Progenitor cell of endocrine pancreas (in vitro differentiated cells): Measurements from ENCODE around the gene TRH. TPM values are rescaled to one million over a fixed set of nuclear protein-coding genes. Genes with fewer than 3 reads are reported as not detected.
"Not testable (repeated sequence)": the region's sequence is repeated elsewhere in the genome, so short reads cannot be mapped to it uniquely, and the experiment has no call there.

Experiments
- DNase-seq: peaks from one replicate; pipeline ENCODE4 v3.0.0; 2021; ENCODE audit warnings: low spot score; ENCODE audit not compliant: unreplicated experiment
- H3K27ac Mint-ChIP-seq: 2 replicates; pipeline ENCODE4 v1.8.0; 2021; ENCODE audit warnings: mild to moderate bottlenecking, moderate library complexity, mixed read lengths
- H3K27me3 Mint-ChIP-seq: 2 replicates; pipeline ENCODE4 v1.8.0; 2021; ENCODE audit warnings: mixed read lengths
- H3K36me3 Mint-ChIP-seq: 2 replicates; pipeline ENCODE4 v1.8.0; 2022; ENCODE audit warnings: mixed read lengths; ENCODE audit not compliant: insufficient read depth
- H3K4me1 Mint-ChIP-seq: 2 replicates; pipeline ENCODE4 v1.8.0; 2021; ENCODE audit warnings: low read depth, mixed read lengths
- H3K4me3 Mint-ChIP-seq: 2 replicates; pipeline ENCODE4 v1.8.0; 2021; ENCODE audit warnings: low read depth, mild to moderate bottlenecking, moderate library complexity, mixed read lengths
- H3K9me3 Mint-ChIP-seq: 2 replicates; pipeline ENCODE4 v1.8.0; 2021; ENCODE audit warnings: low read depth, mixed read lengths
- CTCF ChIP-seq: fragments of 200-600 bp; sonication (generic); IDR thresholded peaks from one replicate; pipeline ENCODE4 v1.5.0; 2021; ENCODE audit warnings: antibody characterized with exemption, mild to moderate bottlenecking; ENCODE audit not compliant: unreplicated experiment
- total RNA-seq: library from RNA; stranded (reverse); gene quantifications from 2 replicates; pipeline ENCODE4 v1.2.1, GENCODE V29; 2021

Gene TRH
- total RNA-seq, 1 donor from 2014 or later = 0.36 TPM

- not testable (repeated sequence) for H3K36me3 Mint-ChIP-seq, H3K4me1 Mint-ChIP-seq, H3K27ac Mint-ChIP-seq, H3K9me3 Mint-ChIP-seq
- Mint-ChIP-seq H3K4me3 (peak overlapping the region; percentile 45), H3K27me3 (peaks cover 56% of the 10 kb centered on the region)
- DNase-seq = peak; percentile 79
- TF ChIP-seq CTCF = peak; percentile 74
Observed at GRCh38 chr3:130002666-130003598, 28.4 kb downstream of the TRH start.

GRCh38 chr3:130010556-130010955 lies 36.0 kb downstream of the TRH start:
- Mint-ChIP-seq H3K4me1 (no peaks in the 10 kb centered on the region), H3K27me3 (peaks cover 20% of the 10 kb centered on the region), H3K4me3 (no peak overlapping the region), H3K9me3 (peaks cover 3% of the 10 kb centered on the region), H3K27ac (no peak overlapping the region), H3K36me3 (no peaks in the 10 kb centered on the region)
- no peak for TF ChIP-seq CTCF
- no peak for DNase-seq

- not testable (repeated sequence) for H3K27ac Mint-ChIP-seq, H3K9me3 Mint-ChIP-seq, H3K4me3 Mint-ChIP-seq, H3K4me1 Mint-ChIP-seq, H3K36me3 Mint-ChIP-seq, DNase-seq
- H3K27me3 Mint-ChIP-seq = peaks cover 15% of the 10 kb centered on the region
Observed at GRCh38 chr3:130012108-130012507, 37.6 kb downstream of the TRH start.

GRCh38 chr3:130013246-130013645 lies 38.7 kb downstream of the TRH start:
- not testable (repeated sequence) for DNase-seq, H3K4me1 Mint-ChIP-seq, H3K9me3 Mint-ChIP-seq, H3K4me3 Mint-ChIP-seq, H3K27ac Mint-ChIP-seq, H3K36me3 Mint-ChIP-seq
- H3K27me3 Mint-ChIP-seq = peaks cover 14% of the 10 kb centered on the region

GRCh38 chr3:130014526-130014925 lies 40.0 kb downstream of the TRH start:
- no peak for DNase-seq
- H3K36me3 Mint-ChIP-seq = no peaks in the 10 kb centered on the region
- H3K27ac Mint-ChIP-seq = no peak overlapping the region

GRCh38 chr3:130017661-130018060 lies 43.1 kb downstream of the TRH start:
- H3K9me3 Mint-ChIP-seq, H3K4me1 Mint-ChIP-seq, H3K27ac Mint-ChIP-seq, H3K4me3 Mint-ChIP-seq, DNase-seq, H3K36me3 Mint-ChIP-seq: not testable (repeated sequence)
- peaks cover 15% of the 10 kb centered on the region for H3K27me3 Mint-ChIP-seq

More at GRCh38 chr3:130014526-130014925, 40.0 kb downstream of the TRH start:
- no peak overlapping the region for H3K4me3 Mint-ChIP-seq
- H3K4me1 Mint-ChIP-seq = no peaks in the 10 kb centered on the region
- peaks cover 3% of the 10 kb centered on the region for H3K9me3 Mint-ChIP-seq
- TF ChIP-seq CTCF = no peak
- peaks cover 6% of the 10 kb centered on the region for H3K27me3 Mint-ChIP-seq

GRCh38 chr3:130026146-130026829 lies 51.8 kb downstream of the TRH start:
- not testable (repeated sequence) for H3K27me3 Mint-ChIP-seq, H3K9me3 Mint-ChIP-seq, H3K4me1 Mint-ChIP-seq, H3K4me3 Mint-ChIP-seq, H3K27ac Mint-ChIP-seq, H3K36me3 Mint-ChIP-seq, DNase-seq

GRCh38 chr3:130027437-130027836 lies 52.9 kb downstream of the TRH start:
- DNase-seq, H3K36me3 Mint-ChIP-seq, H3K27me3 Mint-ChIP-seq, H3K9me3 Mint-ChIP-seq, H3K4me1 Mint-ChIP-seq, H3K4me3 Mint-ChIP-seq: not testable (repeated sequence)
- peak overlapping the region; percentile 24 for H3K27ac Mint-ChIP-seq
